ENCODE measurements around the gene TRPM4.
"Not testable (repeated sequence)": the region's sequence is repeated elsewhere in the genome, so short reads cannot be mapped to it uniquely, and the experiment has no call there.

The TRPM4 gene

GRCh38 chr19:49190781-49191180, 33.2 kb downstream of the TRPM4 start:
- no peak for DNase-seq (ENCODE audit: low spot score)

- no peak for DNase-seq (ENCODE audit: low spot score)
Measured at GRCh38 chr19:49193822-49194394, 36.3 kb downstream of the TRPM4 start.

DNA sequence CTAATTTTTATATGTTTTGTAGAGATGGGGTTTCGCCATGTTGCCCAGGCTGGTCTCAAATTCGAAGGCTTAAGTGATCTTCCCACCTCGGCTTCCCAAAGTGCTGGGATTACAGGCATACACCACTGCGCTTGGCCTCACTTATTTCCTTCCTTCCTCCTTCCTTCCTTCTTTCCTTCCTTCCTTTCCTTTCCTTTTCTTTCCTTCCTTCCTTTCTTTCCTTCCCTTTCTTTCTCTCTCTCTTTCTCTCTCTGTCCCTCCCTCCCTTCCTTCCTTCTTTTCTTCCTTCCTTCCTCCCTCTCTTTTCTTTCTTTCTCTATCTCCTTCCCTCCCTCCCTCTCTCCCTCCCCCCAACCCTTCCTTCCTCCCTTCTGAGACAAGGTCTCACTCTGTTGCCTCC, 36.8 kb downstream of the TRPM4 start:
- no peak for DNase-seq (ENCODE audit: low spot score)

DNA sequence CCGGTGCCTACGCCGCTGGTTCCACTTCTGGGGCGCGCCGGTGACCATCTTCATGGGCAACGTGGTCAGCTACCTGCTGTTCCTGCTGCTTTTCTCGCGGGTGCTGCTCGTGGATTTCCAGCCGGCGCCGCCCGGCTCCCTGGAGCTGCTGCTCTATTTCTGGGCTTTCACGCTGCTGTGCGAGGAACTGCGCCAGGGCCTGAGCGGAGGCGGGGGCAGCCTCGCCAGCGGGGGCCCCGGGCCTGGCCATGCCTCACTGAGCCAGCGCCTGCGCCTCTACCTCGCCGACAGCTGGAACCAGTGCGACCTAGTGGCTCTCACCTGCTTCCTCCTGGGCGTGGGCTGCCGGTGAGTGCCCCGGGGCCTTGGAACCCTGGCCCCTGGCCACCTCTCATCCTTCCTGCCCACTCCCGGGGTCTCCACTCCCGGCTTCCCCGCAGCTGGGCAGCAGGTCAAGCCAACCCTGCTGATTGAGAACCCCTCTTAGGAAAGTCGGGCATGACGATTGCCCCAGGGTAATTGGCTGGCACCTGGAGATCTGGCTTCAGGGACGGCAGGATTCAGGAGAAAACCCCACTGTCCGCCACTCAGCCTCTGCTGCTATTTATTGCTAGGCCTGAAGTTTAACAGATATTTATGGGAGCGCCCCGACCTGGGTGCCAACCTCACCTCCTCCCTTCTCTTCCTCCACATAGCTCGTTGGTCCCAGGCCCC, 39.1 kb downstream of the TRPM4 start:
- DNase-seq (ENCODE audit: low spot score) = no peak

DNA sequence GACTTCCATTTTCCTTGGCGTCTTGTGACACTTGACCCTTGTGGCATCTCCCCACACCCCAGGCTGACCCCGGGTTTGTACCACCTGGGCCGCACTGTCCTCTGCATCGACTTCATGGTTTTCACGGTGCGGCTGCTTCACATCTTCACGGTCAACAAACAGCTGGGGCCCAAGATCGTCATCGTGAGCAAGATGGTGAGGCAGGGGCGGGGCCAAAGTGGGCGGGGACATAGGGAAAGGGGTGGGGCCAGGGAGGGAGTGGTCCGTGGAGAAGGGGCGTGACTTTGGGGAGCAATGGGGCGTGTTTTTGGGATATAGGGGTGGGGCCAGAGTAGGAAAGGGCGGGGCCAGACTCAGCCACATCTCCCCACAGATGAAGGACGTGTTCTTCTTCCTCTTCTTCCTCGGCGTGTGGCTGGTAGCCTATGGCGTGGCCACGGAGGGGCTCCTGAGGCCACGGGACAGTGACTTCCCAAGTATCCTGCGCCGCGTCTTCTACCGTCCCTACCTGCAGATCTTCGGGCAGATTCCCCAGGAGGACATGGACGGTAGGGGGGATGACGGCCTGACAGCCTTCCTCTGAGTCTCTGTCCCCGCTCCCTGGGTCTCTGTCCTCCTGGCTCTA, 42.8 kb downstream of the TRPM4 start:
- peak; percentile 64 for DNase-seq (ENCODE audit: low spot score)

DNA sequence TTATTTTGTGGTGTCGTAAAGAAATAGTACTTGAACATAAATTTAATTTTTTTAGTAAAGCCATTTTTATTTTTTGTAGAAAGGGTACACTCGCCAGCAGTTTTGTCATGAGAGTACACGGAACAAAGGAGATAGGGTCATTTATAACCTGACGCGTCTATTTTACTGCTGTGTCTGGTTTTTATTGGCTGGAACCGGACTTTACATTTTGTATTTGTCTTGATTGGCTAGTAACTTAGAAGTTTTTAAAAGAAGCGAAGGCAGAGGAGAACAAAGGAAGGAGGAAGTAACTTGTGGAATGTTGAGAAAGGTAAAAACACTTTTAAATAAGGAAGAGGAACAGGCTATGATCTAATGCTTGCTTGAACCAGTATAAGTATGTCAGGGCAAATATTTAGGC, 43.5 kb downstream of the TRPM4 start:
- DNase-seq (ENCODE audit: low spot score) = no peak

GRCh38 chr19:49205114-49205513, 47.5 kb downstream of the TRPM4 start:
- no peak for DNase-seq (ENCODE audit: low spot score)

GRCh38 chr19:49209502-49209901, 51.9 kb downstream of the TRPM4 start:
- DNase-seq (ENCODE audit: low spot score) = not testable (repeated sequence)

- no peak for DNase-seq (ENCODE audit: low spot score)
Measured at GRCh38 chr19:49210108-49210900, 52.7 kb downstream of the TRPM4 start.

- no peak for DNase-seq (ENCODE audit: low spot score)
Measured at GRCh38 chr19:49210901-49211451, 53.4 kb downstream of the TRPM4 start.

DNA sequence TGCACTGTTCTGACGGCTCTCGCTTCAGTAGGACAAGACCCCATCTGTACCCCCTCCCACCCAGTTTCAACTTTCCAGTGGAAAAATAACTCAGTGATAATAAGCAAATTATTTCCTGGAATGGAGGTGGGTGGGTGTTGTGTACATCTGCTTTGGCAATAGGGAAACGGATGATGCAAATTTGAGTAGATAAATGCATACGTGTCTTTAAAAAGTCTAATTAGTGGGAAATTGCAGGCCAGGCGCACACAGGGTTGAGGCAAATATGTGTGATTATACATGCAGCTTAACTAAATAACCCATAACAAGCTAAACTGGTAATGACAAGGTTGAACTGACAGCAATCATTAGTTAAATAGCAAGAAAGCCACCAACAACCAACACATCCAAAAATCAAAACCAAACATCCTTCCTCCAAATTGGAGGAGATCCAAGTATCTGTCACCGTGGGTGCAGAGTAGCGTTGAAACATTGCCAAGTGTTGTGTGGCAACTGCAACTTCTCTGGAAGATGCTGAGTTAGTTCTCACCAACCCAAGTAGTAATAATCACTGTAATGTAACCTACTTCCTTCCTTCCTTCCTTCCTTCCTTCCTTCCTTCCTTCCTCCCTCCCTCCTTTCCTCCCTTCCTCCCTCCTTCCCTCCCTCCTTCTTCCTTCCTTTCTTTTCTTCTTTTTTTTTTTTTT, 54.6 kb downstream of the TRPM4 start:
- no peak for DNase-seq (ENCODE audit: low spot score)

DNA sequence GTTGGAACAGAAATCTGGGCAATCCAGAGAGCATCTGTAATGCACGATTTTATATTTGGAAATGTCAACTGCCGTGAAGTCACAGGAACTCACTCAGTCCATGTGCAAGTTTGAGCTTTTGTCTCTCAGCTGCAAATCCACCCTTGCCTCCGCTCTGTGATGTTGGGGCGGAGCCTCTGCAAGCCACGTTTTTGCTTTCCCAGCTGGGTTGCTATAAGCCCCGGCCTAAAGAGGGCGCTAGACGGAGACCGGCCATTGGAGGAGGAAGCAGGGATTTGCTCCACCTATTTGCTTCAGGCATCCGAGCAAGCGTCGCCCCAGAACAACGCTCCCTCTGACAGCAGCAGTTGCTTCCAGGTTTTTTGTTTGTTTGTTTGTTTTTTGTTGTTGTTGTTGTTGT, 56.2 kb downstream of the TRPM4 start:
- no peak for DNase-seq (ENCODE audit: low spot score)

DNA sequence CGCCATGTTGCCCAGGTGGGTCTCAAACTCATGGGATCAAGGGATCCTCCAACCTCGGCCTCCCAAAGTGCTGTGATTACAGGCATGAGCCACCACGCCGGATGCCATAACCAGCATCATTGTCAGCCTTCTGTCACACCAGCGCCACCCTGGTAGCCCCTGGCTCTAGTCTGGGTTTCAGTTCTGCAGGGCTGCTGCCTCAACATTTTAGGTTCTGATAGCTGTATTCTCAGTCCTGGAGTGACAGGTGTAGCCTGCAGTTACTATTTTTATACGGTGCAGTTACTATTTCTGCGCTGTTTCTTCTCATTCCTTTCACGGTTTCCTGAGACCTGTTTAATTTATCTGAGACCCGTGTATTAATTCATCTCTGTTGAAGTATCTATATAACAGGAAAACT, 57.1 kb downstream of the TRPM4 start:
- no peak for DNase-seq (ENCODE audit: low spot score)

DNA sequence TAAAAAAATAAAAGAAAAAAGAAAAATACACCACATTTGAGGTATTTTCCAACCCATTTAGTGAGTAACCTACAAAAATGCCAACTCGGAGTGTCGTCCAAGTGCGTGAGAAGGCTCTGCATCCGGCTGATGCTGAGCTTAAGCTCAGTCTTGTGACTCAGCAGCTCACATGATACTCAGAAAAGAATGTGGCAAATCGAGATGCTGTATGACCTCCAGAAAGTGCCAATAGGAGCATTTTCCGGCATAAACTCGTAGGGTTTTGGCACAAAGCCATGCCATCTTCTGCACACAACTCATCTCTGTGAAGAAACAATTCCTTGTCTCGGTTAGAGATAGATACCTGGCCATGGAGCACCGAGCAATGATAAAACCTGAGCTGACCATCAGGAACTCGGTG, 58.5 kb downstream of the TRPM4 start:
- peak; percentile 81 for DNase-seq (ENCODE audit: low spot score)

- no peak for DNase-seq (ENCODE audit: low spot score)
Measured at GRCh38 chr19:49217382-49217781, 59.8 kb downstream of the TRPM4 start.

GRCh38 chr19:49222011-49222410, 64.4 kb downstream of the TRPM4 start:
- DNase-seq (ENCODE audit: low spot score) = no peak

GRCh38 chr19:49222528-49222927, 64.9 kb downstream of the TRPM4 start:
- DNase-seq (ENCODE audit: low spot score) = no peak

GRCh38 chr19:49223472-49223871, 65.9 kb downstream of the TRPM4 start:
- DNase-seq (ENCODE audit: low spot score) = no peak

DNA sequence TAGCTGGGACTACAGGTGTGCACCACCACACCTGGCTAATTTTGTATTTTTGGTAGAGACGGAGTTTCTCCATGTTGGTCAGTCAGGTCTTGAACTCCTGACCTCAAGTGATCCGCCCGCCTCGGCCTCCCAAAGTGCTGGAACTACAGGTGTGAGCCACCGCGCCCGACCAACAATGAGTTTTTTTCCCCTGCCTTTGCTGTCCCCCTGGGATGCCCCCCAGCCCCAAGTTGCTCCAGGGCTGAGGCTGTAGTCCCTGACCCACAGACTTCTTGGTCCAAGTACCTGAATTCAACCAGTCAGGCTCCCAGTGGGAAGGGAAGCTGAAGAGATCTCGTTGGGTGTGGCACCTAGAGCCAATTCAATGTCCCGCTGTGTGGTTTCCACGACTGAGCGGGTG, 66.8 kb downstream of the TRPM4 start:
- not testable (repeated sequence) for DNase-seq (ENCODE audit: low spot score)

- peak; percentile 77 for DNase-seq (ENCODE audit: low spot score)
Measured at GRCh38 chr19:49224879-49225278, 67.3 kb downstream of the TRPM4 start.

- DNase-seq (ENCODE audit: low spot score) = no peak
Measured at GRCh38 chr19:49229416-49229815, 71.8 kb downstream of the TRPM4 start.

DNA sequence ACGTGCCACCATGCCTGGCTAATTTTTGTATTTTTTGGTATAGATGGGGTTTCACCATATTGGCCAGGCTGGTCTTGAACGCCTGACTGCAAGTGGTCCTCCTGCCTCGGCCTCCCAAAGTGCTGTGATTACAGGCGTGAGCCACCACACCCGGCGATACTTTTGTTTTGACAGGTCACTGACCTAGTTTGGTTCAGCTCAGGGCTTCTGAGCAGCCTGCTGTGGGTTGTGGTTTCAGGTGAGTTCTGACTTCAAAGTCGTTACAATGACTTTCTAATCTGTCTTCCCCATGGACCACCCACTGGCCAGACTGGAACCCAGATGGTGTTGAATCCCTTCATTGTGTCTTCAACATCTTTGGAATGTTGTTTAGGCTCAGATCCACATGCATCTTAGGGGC, 73.8 kb downstream of the TRPM4 start:
- DNase-seq (ENCODE audit: low spot score) = no peak

All from COLO829 (cell line).